GM12878 (cell line): ENCODE data around the gene LRP10. TPM values are rescaled to one million over a fixed set of nuclear protein-coding genes. Genes with fewer than 3 reads are reported as not detected.

ENCODE experiments used
- ATAC-seq: fragments of 200-7000 bp; cut with Tn5 transposase; 3 replicates; pipeline ENCODE4 v1.9.1; 2020; ENCODE audit warnings: mild to moderate bottlenecking, moderate library complexity
- BruUV-seq: library from RNA; stranded (reverse); fragments of 400-500 nt; replicated peaks from 2 replicates; lab custom pipeline; 2021; lab: Mats Ljungman, UMichigan
- CTCF ChIA-PET: fragments of 300-600 bp; sonication (Branson Sonifier 250); formaldehyde crosslinking; extraction: SDS; loops from one replicate; lab custom pipeline; 2021; ENCODE audit warnings: inconsistent platforms; lab: Yijun Ruan, JAX
- POLR2A ChIA-PET: fragments of 350-600 bp; formaldehyde crosslinking; extraction: SDS; loops from one replicate; lab custom pipeline; 2021; ENCODE audit warnings: inconsistent platforms; lab: Charles Lee
- RAD21 ChIA-PET: fragments of 300-600 bp; sonication (Branson Sonifier 250); formaldehyde crosslinking; loops from one replicate; lab custom pipeline; 2023; ENCODE audit warnings: antibody characterized with exemption; ENCODE audit not compliant: unreplicated experiment; lab: Charles Lee
- SMC1A ChIA-PET: fragments of 300-600 bp; sonication (Branson Sonifier 250); formaldehyde crosslinking; loops from one replicate; lab custom pipeline; 2023; ENCODE audit not compliant: unreplicated experiment, uncharacterized antibody; lab: Charles Lee
- DNase-seq: peaks from one replicate; pipeline ENCODE4 v3.0.0-alpha.2; 2011; ENCODE audit warnings: low read depth, low spot score
- FAIRE-seq: peaks from 3 replicates; lab custom pipeline; 2011; peaks lifted over from hg19 to GRCh38; lab: Jason Lieb, UNC
- H2AFZ ChIP-seq: 2 replicates; pipeline ENCODE4 v1.6.0; 2011; ENCODE audit warnings: low read depth, low read length, control low read depth; ENCODE audit not compliant: control insufficient read depth
- H3K27ac ChIP-seq: 2 replicates; pipeline ENCODE4 v1.5.1; 2011; ENCODE audit warnings: control low read depth; ENCODE audit not compliant: control insufficient read depth, insufficient read depth
- H3K27me3 ChIP-seq, 2 experiments: replicated peaks in 1 of 2; 2 replicates each; pipeline versions ENCODE4 v1.6.0 to v1.6.1; 2011; ENCODE audit warnings: low read length in 1 of 2; ENCODE audit not compliant: control insufficient read depth in 2 of 2, insufficient read depth in 2 of 2
- H3K36me3 ChIP-seq, 2 experiments: 2 replicates each; pipeline ENCODE4 v1.5.1; 2011; ENCODE audit warnings: low read length in 1 of 2; ENCODE audit not compliant: control insufficient read depth in 2 of 2, insufficient read depth in 2 of 2
- H3K4me1 ChIP-seq: 2 replicates; pipeline ENCODE4 v1.6.1; 2011; ENCODE audit warnings: mild to moderate bottlenecking, low read length, moderate library complexity, mixed read lengths; ENCODE audit not compliant: control insufficient read depth, insufficient read depth
- H3K4me2 ChIP-seq: 2 replicates; pipeline ENCODE4 v1.6.0; 2011; ENCODE audit warnings: control low read depth; ENCODE audit not compliant: control insufficient read depth, insufficient read depth
- H3K4me3 ChIP-seq: fragments of 200-600 bp; sonication (generic); 2 replicates; pipeline ENCODE4 v1.5.1; 2016
- H3K79me2 ChIP-seq: 2 replicates; pipeline ENCODE4 v1.6.0; 2011; ENCODE audit warnings: low read length; ENCODE audit not compliant: control insufficient read depth, insufficient read depth
- H3K9ac ChIP-seq: 2 replicates; pipeline ENCODE4 v1.8.0; 2011; ENCODE audit warnings: low read length, control low read depth, mixed read lengths; ENCODE audit not compliant: control insufficient read depth, insufficient read depth
- H3K9me3 ChIP-seq: replicated peaks from 3 replicates; pipeline ENCODE4 v1.5.1; 2011; ENCODE audit warnings: mild to moderate bottlenecking, low read length; ENCODE audit not compliant: control insufficient read depth, insufficient read depth
- H4K20me1 ChIP-seq: 2 replicates; pipeline ENCODE4 v1.6.0; 2011; ENCODE audit not compliant: control insufficient read depth, insufficient read depth
- BCLAF1 ChIP-seq: fragments of 450-650 bp; IDR thresholded peaks from 2 replicates; pipeline ENCODE4 v1.6.1; 2017; ENCODE audit warnings: antibody characterized with exemption, mild to moderate bottlenecking, moderate library complexity
- BHLHE40 ChIP-seq, 2 experiments: fragments of 450-650 bp in 1 of 2; IDR thresholded peaks; 2 replicates each; pipeline ENCODE4 v1.6.1; 2011 to 2017; ENCODE audit warnings: low read depth in 2 of 2, borderline replicate concordance in 1 of 2, improper control_type of control experiment in 1 of 2, low read length in 1 of 2, mild to moderate bottlenecking in 1 of 2
- JUND ChIP-seq: IDR thresholded peaks from 2 replicates; pipeline ENCODE4 v1.6.1; 2012; ENCODE audit warnings: low read depth, mild to moderate bottlenecking, low read length, improper control_type of control experiment, moderate library complexity
- MEF2A ChIP-seq: IDR thresholded peaks from 2 replicates; pipeline ENCODE4 v1.6.1; 2011; ENCODE audit warnings: low read depth, mild to moderate bottlenecking, low read length, moderate library complexity; ENCODE audit not compliant: insufficient read depth
- MTA3 ChIP-seq: IDR thresholded peaks from 2 replicates; pipeline ENCODE4 v1.6.1; 2012; ENCODE audit warnings: low read length, inconsistent platforms, borderline replicate concordance
- NBN ChIP-seq: fragments of 450-650 bp; IDR thresholded peaks from 2 replicates; pipeline ENCODE4 v1.6.1; 2016
- NFYA ChIP-seq: IDR thresholded peaks from 2 replicates; pipeline ENCODE4 v1.6.1; 2011; ENCODE audit warnings: low read depth, mild to moderate bottlenecking, low read length, improper control_type of control experiment, borderline replicate concordance
- NR2C2 ChIP-seq: IDR thresholded peaks from 2 replicates; pipeline ENCODE4 v1.6.1; 2011; ENCODE audit warnings: borderline replicate concordance, low read depth; ENCODE audit not compliant: control insufficient read depth, insufficient read length
- RAD21 ChIP-seq: IDR thresholded peaks from 2 replicates; pipeline ENCODE4 v1.6.1; 2011; ENCODE audit warnings: mild to moderate bottlenecking, low read depth, low read length, moderate library complexity; ENCODE audit not compliant: insufficient read depth
- SKIL ChIP-seq: fragments of 450-650 bp; IDR thresholded peaks from 2 replicates; pipeline ENCODE4 v1.6.1; 2017; ENCODE audit warnings: mild to moderate bottlenecking, low read depth, inconsistent platforms; ENCODE audit not compliant: poor library complexity, severe bottlenecking
- SMAD5 ChIP-seq: IDR thresholded peaks from 2 replicates; pipeline ENCODE4 v1.6.1; 2016; ENCODE audit warnings: antibody characterized with exemption, low read depth
- SMC3 ChIP-seq: IDR thresholded peaks from 2 replicates; pipeline ENCODE4 v1.6.1; 2011; ENCODE audit warnings: low read length, improper control_type of control experiment, borderline replicate concordance
- SRF ChIP-seq, 2 experiments: IDR thresholded peaks; 2 replicates each; pipeline ENCODE4 v1.6.1; 2011; ENCODE audit warnings: low read depth in 2 of 2, low read length in 2 of 2, mild to moderate bottlenecking in 1 of 2, moderate library complexity in 1 of 2
- TCF12 ChIP-seq: IDR thresholded peaks from 2 replicates; pipeline ENCODE4 v1.6.1; 2011; ENCODE audit warnings: low read depth, mild to moderate bottlenecking, low read length
- ZNF274 ChIP-seq: IDR thresholded peaks from one replicate; pipeline ENCODE4 v1.8.0; 2011; ENCODE audit not compliant: insufficient read length, insufficient read depth
- ZZZ3 ChIP-seq: IDR thresholded peaks from 2 replicates; pipeline ENCODE4 v1.6.1; 2011; ENCODE audit warnings: low read depth; ENCODE audit not compliant: control insufficient read depth, insufficient read length
- WGBS: methylation state at CpG from one replicate; pipeline ENCODE4 v1.1.6; 2016; ENCODE audit warnings: low lambda C conversion rate; ENCODE audit not compliant: insufficient replicate concordance, insufficient coverage; ENCODE audit errors: missing lambda C conversion rate; 5-methylcytosine and 5-hydroxymethylcytosine counted together
- in situ Hi-C: fragments of 300-500 bp; cut with MboI; formaldehyde crosslinking; loops from 9 replicates; pipeline ENCODE4 v1.14.3; 2018; ENCODE audit warnings: mixed read lengths
- intact Hi-C: fragments of 100-400 bp; cut with micrococcal nuclease; formaldehyde crosslinking; loops from one replicate; pipeline ENCODE4 v1.14.2; 2022; ENCODE audit not compliant: unreplicated experiment
- polyA plus RNA-seq, 11 experiments: library from polyadenylated mRNA; depleted of rRNA in 4 of 11; unstranded in 6 of 11; stranded (reverse) in 5 of 11; fragments of >200 nt; fragmentation: Nextera tagmentation in 4 of 11; fragmentation: Illumina TruSeq in 1 of 11; extraction: Ambion mirVana in 4 of 11; extraction: Trizol in 1 of 11; gene quantifications; 1 replicate in 1 of 11; 2 replicates in 10 of 11; pipeline versions ENCODE4 v1.2.1 to v1.2.3, GENCODE V29; 2011 to 2016; ENCODE audit warnings: inconsistent platforms in 2 of 11, missing spikeins in 2 of 11, low read depth in 1 of 11
- total RNA-seq, 4 experiments: library from RNA; depleted of rRNA in 3 of 4; stranded (reverse); fragments of >200 nt in 3 of 4; fragmentation: Illumina TruSeq in 1 of 4; extraction: Trizol in 1 of 4; gene quantifications; 2 replicates each; pipeline versions ENCODE4 v1.2.1 to v1.2.3, GENCODE V29; 2013 to 2021
- TF ChIP-seq, protein P1 (sequence below): IDR thresholded peaks from 2 replicates; pipeline ENCODE4 v1.6.1; 2012; ENCODE audit warnings: low read depth, low read length, improper control_type of control experiment

LRP10 gene
- total and polyA plus RNA-seq, 10 of the 15 experiments (the other 5 are each of a cell fraction or from before 2014, with no cell fraction given), result 3.0 to 56.9 (median 20.9) TPM

DNA sequence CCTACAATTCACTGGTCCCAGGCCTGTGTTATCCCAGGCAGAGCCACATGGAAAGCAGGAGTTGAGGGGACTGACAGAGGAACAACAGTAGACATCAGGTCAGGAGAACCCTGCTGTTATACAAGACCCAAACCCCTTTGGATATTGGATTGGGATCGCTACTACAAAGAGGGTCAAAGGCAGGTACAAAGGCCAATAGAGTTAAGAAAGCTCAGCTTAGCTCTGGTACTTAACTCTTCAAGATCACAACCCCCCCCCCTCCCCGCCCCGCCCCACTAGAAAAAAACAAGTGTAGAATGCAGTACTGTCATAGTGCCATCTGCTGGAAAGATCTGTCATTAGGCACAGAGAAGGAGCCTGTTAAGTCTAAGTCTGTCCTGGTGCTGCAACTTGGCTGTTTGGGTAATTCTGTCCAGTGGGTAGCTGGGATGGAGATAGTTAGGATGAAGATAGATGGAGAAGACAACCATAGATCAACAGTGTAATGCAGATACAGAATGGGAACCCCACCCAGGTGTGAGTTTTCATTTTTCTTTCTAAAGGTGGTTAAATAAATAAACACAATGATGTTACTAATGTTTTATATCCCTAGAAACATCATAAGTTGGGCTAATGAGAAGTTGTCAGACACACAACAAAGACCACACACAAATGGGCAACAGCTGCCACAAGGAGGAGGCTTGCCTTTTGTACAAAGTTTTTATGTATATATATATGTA lies 28.7 kb downstream of the LRP10 start:
- no TSS peak for BruUV-seq
- Histone ChIP-seq H4K20me1 (no peaks in the 10 kb centered on the region; the same call in 1 of the 2 replicates), H2AFZ (no peak overlapping the region), H3K27me3 (no peaks in the 10 kb centered on the region), H3K4me1 (no peaks in the 10 kb centered on the region), H3K4me3 (no peak overlapping the region), H3K9ac (no peak overlapping the region), H3K4me2 (no peak overlapping the region), H3K27ac (no peak overlapping the region), H3K9me3 (no peaks in the 10 kb centered on the region), H3K79me2 (no peaks in the 10 kb centered on the region), H3K36me3 (peaks cover 25 to 28% of the 10 kb centered on the region in 2 experiments)
- RAD21 ChIA-PET, result interaction anchor here (0.7 to 4.3 kb wide), 18 partner anchors 11 to 510 kb away, joined by 3 to 56 read pairs (median 5); partner anchors contain the start of genes LRP10 and REM2
- intact Hi-C loops, result loop anchor here (1.0 to 5.0 kb wide), 5 partner anchors 28 to 329 kb away; no protein-coding TSS in a partner anchor
- in situ Hi-C loops, result no loop called here
- POLR2A ChIA-PET, result interaction anchor here (0.5 to 2.0 kb wide), 9 partner anchors 10 to 1383 kb away, joined by 3 to 14 read pairs (median 5); partner anchors contain the start of gene LRP10
- SMC1A ChIA-PET, result interaction anchor here (0.8 to 5.7 kb wide), 18 partner anchors 11 to 343 kb away, joined by 3 to 53 read pairs (median 4); partner anchors contain the start of genes LRP10, RBM23 and REM2
- CTCF ChIA-PET, result interaction anchor here (0.5 to 6.7 kb wide), 28 partner anchors 11 to 426 kb away, joined by 3 to 91 read pairs (median 4); partner anchors contain the start of genes DAD1, LRP10, OXA1L and PRMT5
- peak; percentile 90 for FAIRE-seq
- peak; percentile 95 for ATAC-seq
- DNase-seq, result peak; percentile 47
- 40% methylated on average over 3 of the region's 3 CpGs for WGBS
- TF ChIP-seq TCF12 (no peak), SMC3 (peak; percentile 70; the same call in 1 of the 2 replicates), MTA3 (no peak), SRF (IDR thresholded peaks at IDR 0.05; ENCODE audit: low read depth in 2 of 2, low read length in 2 of 2) (no peak), RAD21 (peak; percentile 89), MEF2A (no peak), ZNF274 (no peak), JUND (no peak), SKIL (no peak), NR2C2 (no peak), SMAD5 (no peak), BCLAF1 (no peak), NBN (no peak), ZZZ3 (no peak), NFYA (no peak), BHLHE40 (IDR thresholded peaks at IDR 0.05; ENCODE audit: borderline replicate concordance in 1 of 2, low read depth in 2 of 2, low read length in 1 of 2) (no peak)
- TF ChIP-seq, protein P1, sequence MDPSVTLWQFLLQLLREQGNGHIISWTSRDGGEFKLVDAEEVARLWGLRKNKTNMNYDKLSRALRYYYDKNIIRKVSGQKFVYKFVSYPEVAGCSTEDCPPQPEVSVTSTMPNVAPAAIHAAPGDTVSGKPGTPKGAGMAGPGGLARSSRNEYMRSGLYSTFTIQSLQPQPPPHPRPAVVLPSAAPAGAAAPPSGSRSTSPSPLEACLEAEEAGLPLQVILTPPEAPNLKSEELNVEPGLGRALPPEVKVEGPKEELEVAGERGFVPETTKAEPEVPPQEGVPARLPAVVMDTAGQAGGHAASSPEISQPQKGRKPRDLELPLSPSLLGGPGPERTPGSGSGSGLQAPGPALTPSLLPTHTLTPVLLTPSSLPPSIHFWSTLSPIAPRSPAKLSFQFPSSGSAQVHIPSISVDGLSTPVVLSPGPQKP, result no peak
